Measurements from ENCODE around the gene PCNX4. TPM values are rescaled to one million over a fixed set of nuclear protein-coding genes. Genes with fewer than 3 reads are reported as not detected.

PCNX4 gene
- total RNA-seq, 3 donors from 2014 or later (not counting 1 experiment from before 2014, with no cell fraction given), result 51.7 to 78.3 (median 58.3) TPM

DNA sequence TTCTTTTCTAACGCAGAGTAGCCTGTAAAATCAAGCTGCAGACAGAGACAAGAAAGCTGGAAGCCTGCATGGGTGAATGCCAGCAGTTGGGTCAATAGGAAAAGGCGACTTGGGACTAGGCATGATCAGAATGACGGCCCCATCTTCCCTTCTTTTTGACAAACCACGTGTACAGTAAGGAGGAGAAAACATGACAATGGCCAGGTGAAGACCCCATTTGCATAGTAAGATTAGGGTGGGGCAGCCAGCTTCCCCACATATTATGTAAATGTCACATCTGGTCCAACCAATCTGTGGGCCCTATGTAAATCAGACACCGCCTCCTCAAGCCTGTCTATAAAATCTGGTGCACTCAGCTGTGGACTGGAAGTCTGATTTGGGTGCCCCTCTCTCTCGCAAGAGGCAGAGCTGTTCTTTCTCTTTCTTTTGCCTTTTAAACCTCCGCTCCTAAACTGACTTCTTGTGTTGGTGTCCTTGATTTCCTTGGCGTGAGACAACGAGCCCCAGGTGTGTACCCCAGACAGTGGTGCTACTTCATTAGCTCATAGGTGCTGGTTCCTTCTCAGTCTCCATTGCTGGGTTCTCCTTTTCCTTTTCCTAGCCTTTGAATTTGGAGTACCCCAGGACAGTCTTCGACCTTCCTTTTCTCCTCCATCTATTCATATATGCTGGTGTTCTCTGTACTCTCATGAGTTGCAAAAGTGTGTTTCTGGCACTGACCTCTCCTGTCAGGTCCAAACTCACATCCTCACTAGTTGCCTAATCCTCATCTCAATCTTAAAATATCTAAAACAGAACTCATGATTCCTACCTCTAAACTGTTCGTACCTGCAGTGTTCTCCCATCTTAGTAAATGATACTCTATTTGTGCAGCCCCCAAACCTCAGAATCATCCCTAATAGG lies 82.9 kb downstream of the PCNX4 start:
- Mint-ChIP-seq H3K9me3 (no peaks in the 10 kb centered on the region), H3K27me3 (ENCODE audit: low read depth in 2 of 2) (no peaks in the 10 kb centered on the region), H3K4me3 (no peak overlapping the region), H3K27ac (no peak overlapping the region), H3K36me3 (no peaks in the 10 kb centered on the region), H3K4me1 (no peaks in the 10 kb centered on the region)
- Histone ChIP-seq H3K36me3 (ENCODE audit: control insufficient read depth, insufficient read depth, low read length) (no peaks in the 10 kb centered on the region), H3K27me3 (ENCODE audit: control insufficient read depth, insufficient read depth, low read length) (no peaks in the 10 kb centered on the region), H3K27ac (ENCODE audit: low read length) (no peak overlapping the region), H3K4me1 (ENCODE audit: control insufficient read depth, insufficient read depth, low read length) (no peaks in the 10 kb centered on the region), H3K4me3 (ENCODE audit: low read length) (no peak overlapping the region), H3K9me3 (ENCODE audit: control insufficient read depth, insufficient read depth, low read length) (no peaks in the 10 kb centered on the region)
- DNase-seq (no peak), ATAC-seq (no peak)
- TF ChIP-seq, protein P1, sequence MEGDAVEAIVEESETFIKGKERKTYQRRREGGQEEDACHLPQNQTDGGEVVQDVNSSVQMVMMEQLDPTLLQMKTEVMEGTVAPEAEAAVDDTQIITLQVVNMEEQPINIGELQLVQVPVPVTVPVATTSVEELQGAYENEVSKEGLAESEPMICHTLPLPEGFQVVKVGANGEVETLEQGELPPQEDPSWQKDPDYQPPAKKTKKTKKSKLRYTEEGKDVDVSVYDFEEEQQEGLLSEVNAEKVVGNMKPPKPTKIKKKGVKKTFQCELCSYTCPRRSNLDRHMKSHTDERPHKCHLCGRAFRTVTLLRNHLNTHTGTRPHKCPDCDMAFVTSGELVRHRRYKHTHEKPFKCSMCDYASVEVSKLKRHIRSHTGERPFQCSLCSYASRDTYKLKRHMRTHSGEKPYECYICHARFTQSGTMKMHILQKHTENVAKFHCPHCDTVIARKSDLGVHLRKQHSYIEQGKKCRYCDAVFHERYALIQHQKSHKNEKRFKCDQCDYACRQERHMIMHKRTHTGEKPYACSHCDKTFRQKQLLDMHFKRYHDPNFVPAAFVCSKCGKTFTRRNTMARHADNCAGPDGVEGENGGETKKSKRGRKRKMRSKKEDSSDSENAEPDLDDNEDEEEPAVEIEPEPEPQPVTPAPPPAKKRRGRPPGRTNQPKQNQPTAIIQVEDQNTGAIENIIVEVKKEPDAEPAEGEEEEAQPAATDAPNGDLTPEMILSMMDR (IDR thresholded peaks at IDR 0.05), result no peak
- 89% methylated on average over 10 of the region's 11 CpGs for WGBS (ENCODE audit: insufficient coverage)
- intact Hi-C loops (cut with micrococcal nuclease), result no loop called here

DNA sequence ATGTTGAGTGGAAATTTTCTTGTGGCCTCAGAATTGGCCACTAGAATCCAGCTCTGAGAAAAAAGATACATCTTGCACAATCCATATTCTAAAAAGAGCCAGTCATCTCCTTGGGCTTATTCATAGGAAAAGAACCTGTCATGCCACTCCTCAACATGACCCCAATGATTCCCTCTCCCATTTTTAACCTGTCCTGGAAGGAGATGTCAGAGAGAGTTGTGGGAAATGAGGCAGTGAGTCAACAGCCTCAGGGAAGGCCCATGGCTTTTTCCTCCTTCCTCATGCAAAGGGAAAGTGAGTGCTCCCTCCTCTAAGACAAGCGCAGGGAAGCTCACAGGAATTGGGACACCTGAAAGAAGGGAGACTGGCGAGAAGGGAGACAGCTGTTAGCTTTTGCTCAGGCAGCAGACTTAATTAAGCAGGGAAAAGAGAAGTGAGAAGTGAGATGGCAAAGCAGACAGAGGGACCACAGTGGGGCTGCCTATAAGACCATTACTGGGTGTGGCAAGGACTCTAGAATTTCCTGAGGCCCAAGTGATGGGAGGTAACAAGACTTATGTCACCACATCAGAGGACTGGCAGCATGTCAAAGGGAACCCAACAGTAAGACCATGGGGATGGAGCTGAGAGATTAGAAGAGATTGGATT lies 83.7 kb downstream of the PCNX4 start:
- Histone ChIP-seq H3K27ac (ENCODE audit: low read length) (no peak overlapping the region), H3K9me3 (ENCODE audit: control insufficient read depth, insufficient read depth, low read length) (no peaks in the 10 kb centered on the region), H3K36me3 (ENCODE audit: control insufficient read depth, insufficient read depth, low read length) (no peaks in the 10 kb centered on the region), H3K4me1 (ENCODE audit: control insufficient read depth, insufficient read depth, low read length) (no peaks in the 10 kb centered on the region), H3K4me3 (ENCODE audit: low read length) (no peak overlapping the region), H3K27me3 (ENCODE audit: control insufficient read depth, insufficient read depth, low read length) (no peaks in the 10 kb centered on the region)
- ATAC-seq, result no peak
- Mint-ChIP-seq H3K9me3 (no peaks in the 10 kb centered on the region), H3K36me3 (no peaks in the 10 kb centered on the region), H3K27ac (no peak overlapping the region), H3K4me1 (no peaks in the 10 kb centered on the region), H3K4me3 (no peak overlapping the region), H3K27me3 (ENCODE audit: low read depth in 2 of 2) (no peaks in the 10 kb centered on the region)
- DNase-seq, result no peak
- 81% methylated on average over 2 of the region's 2 CpGs for WGBS (ENCODE audit: insufficient coverage)
- TF ChIP-seq, protein P1 (IDR thresholded peaks at IDR 0.05), result no peak
- intact Hi-C loops (cut with micrococcal nuclease), result no loop called here

DNA sequence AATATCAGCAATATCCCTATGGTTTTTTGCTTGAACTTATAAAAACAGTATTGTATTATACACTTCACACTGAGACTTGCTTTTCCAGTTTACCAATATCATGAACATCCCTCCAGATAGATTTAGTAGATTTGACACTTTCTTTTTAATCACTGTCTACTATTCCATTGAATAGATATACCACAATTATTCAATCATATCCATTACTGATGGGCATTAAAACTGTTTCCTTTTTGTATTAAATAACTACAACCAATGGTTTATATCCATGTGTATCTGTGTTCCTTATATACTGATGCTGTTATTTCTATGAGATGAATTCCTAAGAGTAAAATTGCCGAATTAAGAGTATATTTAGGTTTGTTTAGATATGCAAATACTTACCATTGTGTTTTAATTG lies 86.4 kb downstream of the PCNX4 start:
- no peak overlapping the region for H3K4me3 Mint-ChIP-seq
- intact Hi-C loops (cut with micrococcal nuclease), result no loop called here
- H3K27me3 Mint-ChIP-seq (ENCODE audit: low read depth in 2 of 2), result no peaks in the 10 kb centered on the region
- no peaks in the 10 kb centered on the region for H3K36me3 ChIP-seq (ENCODE audit: control insufficient read depth, insufficient read depth, low read length)
- H3K27me3 ChIP-seq (ENCODE audit: control insufficient read depth, insufficient read depth, low read length), result no peaks in the 10 kb centered on the region
- H3K4me3 ChIP-seq (ENCODE audit: low read length), result no peak overlapping the region
- no peaks in the 10 kb centered on the region for H3K9me3 Mint-ChIP-seq
- H3K36me3 Mint-ChIP-seq, result no peaks in the 10 kb centered on the region
- H3K9me3 ChIP-seq (ENCODE audit: control insufficient read depth, insufficient read depth, low read length), result no peaks in the 10 kb centered on the region
- no CpG with 5 or more reads among the region's 1 CpG for WGBS (ENCODE audit: insufficient coverage)
- TF ChIP-seq, protein P1 (IDR thresholded peaks at IDR 0.05), result no peak
- H3K4me1 ChIP-seq (ENCODE audit: control insufficient read depth, insufficient read depth, low read length), result peaks cover 2% of the 10 kb centered on the region
- no peak for DNase-seq
- no peak for ATAC-seq
- H3K27ac Mint-ChIP-seq, result no peak overlapping the region
- H3K27ac ChIP-seq (ENCODE audit: low read length), result no peak overlapping the region
- peaks cover 2 to 4% of the 10 kb centered on the region in 2 donors for H3K4me1 Mint-ChIP-seq
